ENCODE results near the gene KLK10.
"Not testable (repeated sequence)": the region's sequence is repeated elsewhere in the genome, so short reads cannot be mapped to it uniquely, and the experiment has no call there.

KLK10 gene

GRCh38 chr19:51001515-51001914 is 18.0 kb downstream of the KLK10 start, which contains the start of gene KLK8:
Gene KLK8 (minus strand): TSS chr19:51001604. CDS start chr19:51001167, 437 bp downstream.
- DNase-seq (ENCODE audit: low read depth) = no peak

GRCh38 chr19:51000981-51001380 is 18.5 kb downstream of the KLK10 start:
- DNase-seq (ENCODE audit: low read depth) = no peak

- DNase-seq (ENCODE audit: low read depth) = no peak
Observed at GRCh38 chr19:51000426-51000825, 19.1 kb downstream of the KLK10 start.

- no peak for DNase-seq (ENCODE audit: low read depth)
Observed at GRCh38 chr19:50998686-50999085, 20.8 kb downstream of the KLK10 start.

- DNase-seq (ENCODE audit: low read depth) = no peak
Observed at GRCh38 chr19:50998061-50998460, 21.4 kb downstream of the KLK10 start.

GRCh38 chr19:50994129-50994528 is 25.4 kb downstream of the KLK10 start:
- DNase-seq (ENCODE audit: low read depth) = no peak

GRCh38 chr19:50992666-50993035 is 26.9 kb downstream of the KLK10 start:
- DNase-seq (ENCODE audit: low read depth) = no peak

- DNase-seq (ENCODE audit: low read depth) = not testable (repeated sequence)
Observed at GRCh38 chr19:50984416-50984815, 35.1 kb downstream of the KLK10 start.

- DNase-seq (ENCODE audit: low read depth) = no peak
Observed at GRCh38 chr19:50983625-50984292, 35.8 kb downstream of the KLK10 start, which contains the start of gene KLK7. Gene KLK7 (minus strand): TSS chr19:50983917. CDS start chr19:50982399, 1,518 bp downstream.

- DNase-seq (ENCODE audit: low read depth) = no peak
Observed at GRCh38 chr19:50982186-50982585, 37.3 kb downstream of the KLK10 start.

- DNase-seq (ENCODE audit: low read depth) = no peak
Observed at GRCh38 chr19:50981587-50982146, 37.8 kb downstream of the KLK10 start.

- no peak for DNase-seq (ENCODE audit: low read depth)
Observed at GRCh38 chr19:50980208-50980607, 39.3 kb downstream of the KLK10 start.

GRCh38 chr19:50979758-50980157 is 39.8 kb downstream of the KLK10 start:
- DNase-seq (ENCODE audit: low read depth) = no peak

GRCh38 chr19:50978772-50979390 is 40.6 kb downstream of the KLK10 start:
- no peak for DNase-seq (ENCODE audit: low read depth)

GRCh38 chr19:50977626-50978025 is 41.9 kb downstream of the KLK10 start:
- DNase-seq (ENCODE audit: low read depth) = no peak

GRCh38 chr19:50975766-50976165 is 43.7 kb downstream of the KLK10 start:
- DNase-seq (ENCODE audit: low read depth) = no peak

GRCh38 chr19:50974702-50975556 is 44.6 kb downstream of the KLK10 start:
- DNase-seq (ENCODE audit: low read depth) = no peak

- DNase-seq (ENCODE audit: low read depth) = no peak
Observed at GRCh38 chr19:50972795-50973376, 46.6 kb downstream of the KLK10 start.

GRCh38 chr19:50969810-50970209 is 49.7 kb downstream of the KLK10 start:
- not testable (repeated sequence) for DNase-seq (ENCODE audit: low read depth)

- DNase-seq (ENCODE audit: low read depth) = no peak
Observed at GRCh38 chr19:50969413-50969760, 50.1 kb downstream of the KLK10 start, which contains the start of gene KLK6. Gene KLK6 (minus strand): TSS chr19:50969591. CDS start chr19:50968104, 1,487 bp downstream.

- DNase-seq (ENCODE audit: low read depth) = no peak
Observed at GRCh38 chr19:50968716-50969412, 50.6 kb downstream of the KLK10 start.

Measured in GM04503 (cell line).